DND-41 (cell line): ENCODE data around the gene SRRM3.
A peak's percentile ranks its signal among the peaks of the same experiment; 100 is the strongest.

Experiments used
- ATAC-seq: fragments of 200-7000 bp; cut with Tn5 transposase; 3 replicates; pipeline ENCODE4 v1.9.1; 2021; ENCODE audit warnings: low read depth; ENCODE audit not compliant: insufficient read depth
- DNase-seq: peaks from one replicate; pipeline ENCODE4 v3.0.0-alpha.2; 2020
- H2AFZ ChIP-seq: 2 replicates; pipeline ENCODE4 v1.6.0; 2012; ENCODE audit warnings: low read depth, low read length
- H3K27ac ChIP-seq: 2 replicates; pipeline ENCODE4 v1.5.1; 2012; ENCODE audit warnings: low read length, inconsistent platforms
- H3K27me3 ChIP-seq: fragments of 200-600 bp; sonication (generic); 2 replicates; pipeline ENCODE4 v1.6.0; 2012; ENCODE audit warnings: low read length, mild to moderate bottlenecking, inconsistent platforms; ENCODE audit not compliant: insufficient read depth, poor library complexity
- H3K36me3 ChIP-seq: 2 replicates; pipeline ENCODE4 v1.5.1; 2012; ENCODE audit warnings: low read length, inconsistent platforms; ENCODE audit not compliant: insufficient read depth
- H3K4me1 ChIP-seq: 2 replicates; pipeline ENCODE4 v1.5.1; 2012; ENCODE audit warnings: mild to moderate bottlenecking, low read length; ENCODE audit not compliant: insufficient read depth
- H3K4me2 ChIP-seq: 2 replicates; pipeline ENCODE4 v1.6.0; 2012; ENCODE audit warnings: mild to moderate bottlenecking, moderate library complexity, low read length, inconsistent platforms; ENCODE audit not compliant: insufficient read depth
- H3K4me3 ChIP-seq, 2 experiments: fragments of 200-600 bp in 1 of 2; shearing (Covaris generic) in 1 of 2; 2 replicates each; pipeline ENCODE4 v1.5.1; 2012 to 2016; ENCODE audit warnings: inconsistent platforms in 2 of 2, low read length in 2 of 2, mild to moderate bottlenecking in 2 of 2, low read depth in 1 of 2, moderate library complexity in 1 of 2
- H3K79me2 ChIP-seq: 2 replicates; pipeline ENCODE4 v1.6.0; 2012; ENCODE audit warnings: low read length, inconsistent platforms; ENCODE audit not compliant: insufficient read depth
- H3K9ac ChIP-seq: 2 replicates; pipeline ENCODE4 v1.6.0; 2012; ENCODE audit warnings: low read depth, mild to moderate bottlenecking, inconsistent platforms, low read length, moderate library complexity
- H3K9me3 ChIP-seq: 2 replicates; pipeline ENCODE4 v1.5.1; 2012; ENCODE audit warnings: low read length, moderate library complexity, mild to moderate bottlenecking, inconsistent platforms; ENCODE audit not compliant: insufficient read depth, severe bottlenecking
- H4K20me1 ChIP-seq: 2 replicates; pipeline ENCODE4 v1.6.0; 2012; ENCODE audit warnings: low read length; ENCODE audit not compliant: insufficient read depth
- EZH2 ChIP-seq: IDR thresholded peaks from 3 replicates; pipeline ENCODE4 v1.6.1; 2012; ENCODE audit warnings: borderline replicate concordance, low read depth, mild to moderate bottlenecking, moderate library complexity, low read length, inconsistent platforms; ENCODE audit not compliant: severe bottlenecking
- TF ChIP-seq, protein P1 (sequence below): IDR thresholded peaks from 2 replicates; pipeline ENCODE4 v1.5.1; 2012; ENCODE audit warnings: borderline replicate concordance, low read length, moderate library complexity, mild to moderate bottlenecking; ENCODE audit not compliant: poor library complexity, severe bottlenecking; ENCODE audit errors: extremely low read depth

Gene SRRM3

DNA sequence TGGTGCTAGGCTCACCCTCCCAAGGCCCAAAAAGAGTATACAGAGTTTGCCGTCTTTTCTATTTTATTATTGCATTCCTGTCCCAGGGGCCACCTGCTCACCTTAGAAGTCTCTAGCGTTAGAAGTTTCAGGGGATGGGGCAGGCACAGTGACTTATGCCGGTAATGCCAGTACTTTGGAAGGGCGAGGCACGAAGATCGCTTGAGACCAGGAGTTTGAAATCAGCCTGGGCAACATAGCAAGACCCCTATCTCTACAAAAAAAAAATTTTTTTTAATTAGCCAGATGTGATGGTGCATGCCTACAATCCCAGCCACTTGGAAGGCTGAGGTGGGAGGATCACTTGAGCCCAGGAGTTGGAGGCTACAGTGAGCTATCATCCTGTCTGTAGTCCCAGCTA, 70.4 kb downstream of the SRRM3 start:
- H3K9me3 ChIP-seq: no peaks in the 10 kb centered on the region
- H2AFZ ChIP-seq: no peak overlapping the region
- peaks cover 13% of the 10 kb centered on the region for H3K27me3 ChIP-seq
- ATAC-seq (no peak), DNase-seq (no peak)
- H3K4me3 ChIP-seq: no peak overlapping the region
- no peak overlapping the region for H3K9ac ChIP-seq
- no peaks in the 10 kb centered on the region for H3K4me1 ChIP-seq
- no peaks in the 10 kb centered on the region for H3K79me2 ChIP-seq
- H3K4me2 ChIP-seq: no peak overlapping the region
- no peaks in the 10 kb centered on the region; the same call in 1 of the 2 replicates for H4K20me1 ChIP-seq
- H3K36me3 ChIP-seq: no peaks in the 10 kb centered on the region
- TF ChIP-seq EZH2: no peak
- TF ChIP-seq, protein P1, sequence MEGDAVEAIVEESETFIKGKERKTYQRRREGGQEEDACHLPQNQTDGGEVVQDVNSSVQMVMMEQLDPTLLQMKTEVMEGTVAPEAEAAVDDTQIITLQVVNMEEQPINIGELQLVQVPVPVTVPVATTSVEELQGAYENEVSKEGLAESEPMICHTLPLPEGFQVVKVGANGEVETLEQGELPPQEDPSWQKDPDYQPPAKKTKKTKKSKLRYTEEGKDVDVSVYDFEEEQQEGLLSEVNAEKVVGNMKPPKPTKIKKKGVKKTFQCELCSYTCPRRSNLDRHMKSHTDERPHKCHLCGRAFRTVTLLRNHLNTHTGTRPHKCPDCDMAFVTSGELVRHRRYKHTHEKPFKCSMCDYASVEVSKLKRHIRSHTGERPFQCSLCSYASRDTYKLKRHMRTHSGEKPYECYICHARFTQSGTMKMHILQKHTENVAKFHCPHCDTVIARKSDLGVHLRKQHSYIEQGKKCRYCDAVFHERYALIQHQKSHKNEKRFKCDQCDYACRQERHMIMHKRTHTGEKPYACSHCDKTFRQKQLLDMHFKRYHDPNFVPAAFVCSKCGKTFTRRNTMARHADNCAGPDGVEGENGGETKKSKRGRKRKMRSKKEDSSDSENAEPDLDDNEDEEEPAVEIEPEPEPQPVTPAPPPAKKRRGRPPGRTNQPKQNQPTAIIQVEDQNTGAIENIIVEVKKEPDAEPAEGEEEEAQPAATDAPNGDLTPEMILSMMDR: no peak
- no peak overlapping the region for H3K27ac ChIP-seq

DNA sequence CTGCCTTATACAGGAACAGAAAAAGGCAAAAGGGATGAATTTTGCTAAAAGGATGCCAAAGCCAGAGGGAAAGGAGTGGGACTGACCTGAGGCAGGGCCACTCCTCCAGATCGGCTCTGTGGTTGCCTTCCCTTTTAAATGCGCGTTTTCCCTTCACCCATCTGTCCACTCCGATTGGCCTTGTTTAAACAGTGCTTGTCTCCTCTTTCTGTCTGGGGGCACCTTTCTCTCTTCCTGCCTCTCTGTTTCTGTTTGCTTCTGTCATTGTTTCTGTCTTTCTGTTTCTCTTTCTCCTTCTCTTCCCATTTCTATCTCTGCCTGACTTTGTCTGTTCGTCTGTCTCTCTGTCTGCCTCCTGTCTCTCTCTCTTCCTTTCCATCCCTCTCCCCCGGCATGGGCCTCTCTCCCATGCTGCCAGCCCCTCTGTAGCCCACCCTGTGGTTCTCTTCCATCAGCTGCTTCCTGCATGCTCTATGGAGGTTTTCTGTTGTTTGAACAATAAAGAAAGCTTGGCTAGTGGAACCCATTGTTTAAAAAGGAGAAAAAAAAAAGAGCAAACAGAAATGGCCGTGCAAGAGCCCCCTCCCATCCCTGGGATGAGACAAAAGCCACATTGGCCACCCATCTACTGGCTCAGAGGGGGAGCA, 71.3 kb downstream of the SRRM3 start:
- H3K9ac ChIP-seq: no peak overlapping the region
- H3K4me3 ChIP-seq: no peak overlapping the region
- no peaks in the 10 kb centered on the region for H3K36me3 ChIP-seq
- ATAC-seq: peak; percentile 48; the same call in 2 of the 3 replicates
- no peak overlapping the region for H2AFZ ChIP-seq
- TF ChIP-seq, protein P1: no peak
- TF ChIP-seq EZH2: no peak
- H3K79me2 ChIP-seq: no peaks in the 10 kb centered on the region
- no peaks in the 10 kb centered on the region for H3K4me1 ChIP-seq
- no peak for DNase-seq
- no peak overlapping the region for H3K27ac ChIP-seq
- no peaks in the 10 kb centered on the region; the same call in 1 of the 2 replicates for H4K20me1 ChIP-seq
- peaks cover 13% of the 10 kb centered on the region for H3K27me3 ChIP-seq
- no peak overlapping the region for H3K4me2 ChIP-seq
- no peaks in the 10 kb centered on the region for H3K9me3 ChIP-seq

DNA sequence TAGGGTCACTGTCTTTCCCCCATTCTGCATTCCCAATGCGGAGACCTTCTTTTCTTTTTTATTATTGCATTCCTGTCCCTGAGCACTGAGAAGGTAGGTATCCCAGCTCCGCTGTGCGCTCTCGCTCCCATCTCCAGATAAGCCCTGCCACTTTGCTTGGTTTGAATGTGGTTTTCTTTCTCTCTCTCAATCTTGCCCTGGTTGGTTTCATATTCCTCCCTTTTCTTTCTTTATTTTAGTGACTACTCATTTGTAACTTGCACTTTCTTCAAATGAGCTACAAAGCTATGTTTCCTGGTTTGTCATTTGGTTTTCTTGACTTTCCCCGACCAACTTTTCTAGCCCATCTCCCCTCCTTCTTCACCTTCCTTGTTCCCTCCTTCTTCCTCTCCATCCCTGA, 71.8 kb downstream of the SRRM3 start:
- no peak for ATAC-seq
- no peak for DNase-seq
- no peaks in the 10 kb centered on the region for H3K79me2 ChIP-seq
- H3K27ac ChIP-seq: no peak overlapping the region
- no peaks in the 10 kb centered on the region for H3K4me1 ChIP-seq
- TF ChIP-seq, protein P1: no peak
- TF ChIP-seq EZH2: no peak
- H3K9ac ChIP-seq: no peak overlapping the region
- H3K9me3 ChIP-seq: no peaks in the 10 kb centered on the region
- H3K4me2 ChIP-seq: no peak overlapping the region
- no peak overlapping the region for H2AFZ ChIP-seq
- no peak overlapping the region for H3K4me3 ChIP-seq
- no peaks in the 10 kb centered on the region for H3K36me3 ChIP-seq
- no peaks in the 10 kb centered on the region; the same call in 1 of the 2 replicates for H4K20me1 ChIP-seq
- peaks cover 13% of the 10 kb centered on the region for H3K27me3 ChIP-seq

DNA sequence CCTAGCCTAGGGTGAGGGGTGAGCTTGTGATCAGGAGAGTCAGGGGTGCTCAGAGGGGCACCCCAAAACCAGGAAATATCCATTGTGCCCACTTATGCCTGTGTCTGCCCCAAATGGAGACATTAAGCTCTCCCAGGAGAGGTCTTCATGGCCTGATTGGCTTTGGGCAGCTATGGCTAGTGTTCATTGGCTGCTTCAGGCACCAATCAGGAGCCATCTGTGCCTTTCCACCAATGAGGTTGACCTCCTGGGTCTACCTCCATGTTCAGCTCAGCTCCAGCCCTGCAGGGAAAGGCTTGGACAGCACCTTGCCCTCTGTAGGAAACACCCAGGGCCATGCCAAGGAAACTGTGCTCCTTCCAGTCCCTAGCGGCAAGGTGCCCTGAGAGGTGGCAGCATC, 76.8 kb downstream of the SRRM3 start:
- DNase-seq (no peak), ATAC-seq (peak; percentile 24; the same call in 2 of the 3 replicates)
- Histone ChIP-seq H3K9ac (no peak overlapping the region), H4K20me1 (no peaks in the 10 kb centered on the region; the same call in 1 of the 2 replicates), H3K4me1 (no peaks in the 10 kb centered on the region), H3K27me3 (peaks cover 4% of the 10 kb centered on the region), H2AFZ (no peak overlapping the region), H3K4me2 (no peak overlapping the region), H3K4me3 (no peak overlapping the region), H3K36me3 (no peaks in the 10 kb centered on the region), H3K9me3 (no peaks in the 10 kb centered on the region), H3K27ac (no peak overlapping the region), H3K79me2 (no peaks in the 10 kb centered on the region)
- TF ChIP-seq, protein P1: no peak
- TF ChIP-seq EZH2: no peak
